Measurements from ENCODE around the gene HCN2.

Gene HCN2

GRCh38 chr19:633068-633785 lies 43.5 kb downstream of the HCN2 start, which contains the start of gene POLRMT:
Gene POLRMT (minus strand): TSS chr19:633537. CDS start chr19:633512, 25 bp downstream.
- peak within 1 kb of the TSS; percentile 99 for H3K4me3 ChIP-seq (ENCODE audit: low read depth, low read length)
- TF ChIP-seq, protein P1, sequence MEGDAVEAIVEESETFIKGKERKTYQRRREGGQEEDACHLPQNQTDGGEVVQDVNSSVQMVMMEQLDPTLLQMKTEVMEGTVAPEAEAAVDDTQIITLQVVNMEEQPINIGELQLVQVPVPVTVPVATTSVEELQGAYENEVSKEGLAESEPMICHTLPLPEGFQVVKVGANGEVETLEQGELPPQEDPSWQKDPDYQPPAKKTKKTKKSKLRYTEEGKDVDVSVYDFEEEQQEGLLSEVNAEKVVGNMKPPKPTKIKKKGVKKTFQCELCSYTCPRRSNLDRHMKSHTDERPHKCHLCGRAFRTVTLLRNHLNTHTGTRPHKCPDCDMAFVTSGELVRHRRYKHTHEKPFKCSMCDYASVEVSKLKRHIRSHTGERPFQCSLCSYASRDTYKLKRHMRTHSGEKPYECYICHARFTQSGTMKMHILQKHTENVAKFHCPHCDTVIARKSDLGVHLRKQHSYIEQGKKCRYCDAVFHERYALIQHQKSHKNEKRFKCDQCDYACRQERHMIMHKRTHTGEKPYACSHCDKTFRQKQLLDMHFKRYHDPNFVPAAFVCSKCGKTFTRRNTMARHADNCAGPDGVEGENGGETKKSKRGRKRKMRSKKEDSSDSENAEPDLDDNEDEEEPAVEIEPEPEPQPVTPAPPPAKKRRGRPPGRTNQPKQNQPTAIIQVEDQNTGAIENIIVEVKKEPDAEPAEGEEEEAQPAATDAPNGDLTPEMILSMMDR (IDR thresholded peaks at IDR 0.05; ENCODE audit: insufficient read depth, low read depth, low read length, missing control alignments), result no peak
- DNase-seq (ENCODE audit: low read depth), result peak; percentile 99

DNA sequence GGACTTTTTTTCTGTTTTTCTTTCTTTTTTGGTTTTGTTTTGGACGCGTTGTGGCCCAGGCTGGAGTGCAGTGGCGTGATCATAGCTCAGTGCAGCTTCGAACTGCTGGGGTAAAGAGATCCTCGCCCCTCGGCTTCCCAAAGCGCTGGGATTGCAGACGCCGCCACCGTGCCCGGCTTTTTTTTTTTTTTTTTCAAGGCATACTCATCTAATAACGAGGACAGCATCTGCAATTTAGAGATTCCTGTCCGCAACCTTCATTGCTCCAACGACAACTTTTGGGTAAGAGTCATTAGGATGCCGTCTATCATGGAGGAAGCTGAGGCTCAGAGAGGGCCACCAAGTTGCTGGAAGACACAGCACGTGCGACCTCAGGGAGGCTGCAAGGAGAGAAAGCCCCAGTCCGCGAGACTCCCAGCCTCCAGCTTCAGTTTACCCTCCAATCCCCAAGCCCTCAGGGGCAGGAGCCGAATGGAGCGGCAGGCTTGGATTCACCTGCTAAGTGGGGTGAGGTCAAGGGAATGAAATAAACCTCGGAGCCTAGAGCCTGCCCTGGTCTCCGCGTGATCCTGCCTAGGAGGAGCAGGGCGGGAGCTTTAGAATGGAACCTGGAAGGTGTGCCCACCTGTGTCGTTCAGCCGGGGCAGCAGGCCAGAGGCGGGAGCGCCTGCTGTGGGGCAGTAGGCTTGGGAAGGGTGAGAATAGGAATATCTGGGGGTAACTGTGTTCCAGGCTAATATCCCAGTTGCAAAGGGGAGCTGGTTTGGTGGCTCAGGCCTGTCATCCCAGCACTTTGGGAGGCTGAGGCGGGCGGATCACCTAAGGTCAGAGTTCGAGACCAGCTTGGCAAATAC lies 44.3 kb downstream of the HCN2 start:
- DNase-seq (ENCODE audit: low read depth), result peak; percentile 31
- peak overlapping the region; percentile 61 for H3K4me3 ChIP-seq (ENCODE audit: low read depth, low read length)
- TF ChIP-seq, protein P1 (IDR thresholded peaks at IDR 0.05; ENCODE audit: insufficient read depth, low read depth, low read length, missing control alignments), result no peak

GRCh38 chr19:634975-635652 lies 45.4 kb downstream of the HCN2 start:
- TF ChIP-seq, protein P1 (IDR thresholded peaks at IDR 0.05; ENCODE audit: insufficient read depth, low read depth, low read length, missing control alignments), result no peak
- no peak for DNase-seq (ENCODE audit: low read depth)
- H3K4me3 ChIP-seq (ENCODE audit: low read depth, low read length), result no peak overlapping the region

GRCh38 chr19:638906-639252 lies 49.2 kb downstream of the HCN2 start:
- H3K4me3 ChIP-seq (ENCODE audit: low read depth, low read length), result no peak overlapping the region
- TF ChIP-seq, protein P1 (IDR thresholded peaks at IDR 0.05; ENCODE audit: insufficient read depth, low read depth, low read length, missing control alignments), result no peak
- DNase-seq (ENCODE audit: low read depth), result no peak

DNA sequence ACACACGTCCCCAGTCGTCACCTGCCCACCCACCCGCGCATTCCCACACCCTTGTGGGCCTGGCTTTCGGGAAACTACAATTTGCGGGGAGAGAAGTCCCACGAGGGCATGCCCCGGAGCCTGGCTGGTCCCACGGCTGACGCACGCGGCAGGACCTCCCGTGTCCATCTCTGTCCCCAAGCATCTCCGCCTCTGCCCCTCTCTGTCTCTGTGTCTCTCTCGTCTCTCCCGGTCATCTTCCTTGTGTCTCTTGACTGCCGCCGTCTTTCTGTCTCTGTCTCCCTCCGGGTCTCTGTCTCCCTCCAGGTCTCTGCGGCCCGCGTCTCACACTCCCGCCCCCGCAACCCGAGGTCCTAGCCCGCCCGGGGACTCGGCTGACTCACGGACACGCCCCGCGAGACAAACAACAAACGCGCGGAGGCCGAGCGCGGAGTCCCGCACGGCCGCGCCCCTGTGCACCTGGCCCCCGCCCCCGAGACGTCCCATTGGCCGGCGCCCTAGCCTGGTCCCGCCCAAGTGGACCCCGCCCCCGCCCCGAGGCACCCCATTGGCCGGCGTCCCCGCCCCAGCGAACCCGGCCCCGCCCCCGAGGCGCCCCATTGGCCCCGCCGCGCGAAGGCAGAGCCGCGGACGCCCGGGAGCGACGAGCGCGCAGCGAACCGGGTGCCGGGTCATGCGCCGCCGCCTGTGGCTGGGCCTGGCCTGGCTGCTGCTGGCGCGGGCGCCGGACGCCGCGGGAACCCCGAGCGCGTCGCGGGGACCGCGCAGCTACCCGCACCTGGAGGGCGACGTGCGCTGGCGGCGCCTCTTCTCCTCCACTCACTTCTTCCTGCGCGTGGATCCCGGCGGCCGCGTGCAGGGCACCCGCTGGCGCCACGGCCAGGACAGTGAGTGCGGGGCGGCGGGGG lies 49.8 kb downstream of the HCN2 start, which contains the start of gene FGF22:
TSS of gene FGF22 (plus strand) at position 627 of the 908 bp plus-strand sequence. CDS start at position 674, 47 bp downstream.
- DNase-seq (ENCODE audit: low read depth), result peak; percentile 91
- H3K4me3 ChIP-seq (ENCODE audit: low read depth, low read length), result peak within 1 kb of the TSS; percentile 36
- TF ChIP-seq, protein P1 (IDR thresholded peaks at IDR 0.05; ENCODE audit: insufficient read depth, low read depth, low read length, missing control alignments), result no peak

GRCh38 chr19:640161-640558 lies 50.5 kb downstream of the HCN2 start:
- TF ChIP-seq, protein P1 (IDR thresholded peaks at IDR 0.05; ENCODE audit: insufficient read depth, low read depth, low read length, missing control alignments), result no peak
- no peak for DNase-seq (ENCODE audit: low read depth)
- H3K4me3 ChIP-seq (ENCODE audit: low read depth, low read length), result no peak overlapping the region; the same call in 1 of the 2 replicates

All from GM12865 (cell line).